Fibroblast of lung (primary cell): ENCODE measurements around the gene MAP4K5. TPM values are rescaled to one million over a fixed set of nuclear protein-coding genes. Genes with fewer than 3 reads are reported as not detected.

ENCODE experiments used
- DNase-seq, 2 donors: peaks; one replicate each; pipeline versions ENCODE4 v3.0.0 to v3.0.0-alpha.2; 2010; ENCODE audit warnings: low read depth in 2 of 2
- H2AFZ ChIP-seq: 2 replicates; pipeline ENCODE4 v1.5.1; 2012; ENCODE audit warnings: low read length, control low read depth, inconsistent platforms
- H3K27ac ChIP-seq: 2 replicates; pipeline ENCODE4 v1.5.1; 2011; ENCODE audit warnings: low read length, control low read depth; ENCODE audit not compliant: insufficient read depth
- H3K27me3 ChIP-seq: 2 replicates; pipeline ENCODE4 v1.5.1; 2011; ENCODE audit warnings: mild to moderate bottlenecking, low read length; ENCODE audit not compliant: control insufficient read depth, insufficient read depth
- H3K36me3 ChIP-seq: 2 replicates; pipeline ENCODE4 v1.5.1; 2011; ENCODE audit warnings: low read length; ENCODE audit not compliant: control insufficient read depth, insufficient read depth
- H3K4me1 ChIP-seq: 2 replicates; pipeline ENCODE4 v1.5.1; 2011; ENCODE audit warnings: low read length; ENCODE audit not compliant: control insufficient read depth, insufficient read depth; ENCODE audit errors: extremely low read depth
- H3K4me2 ChIP-seq: 2 replicates; pipeline ENCODE4 v1.5.1; 2011; ENCODE audit warnings: low read length, control low read depth; ENCODE audit not compliant: insufficient read depth; ENCODE audit errors: extremely low read depth
- H3K4me3 ChIP-seq, 4 experiments: fragments of 200-600 bp in 1 of 4; sonication (generic) in 1 of 4; replicated peaks in 1 of 4; 2 replicates each; pipeline ENCODE4 v1.5.1; 2011 to 2016; ENCODE audit warnings: low read length in 4 of 4, low read depth in 3 of 4, mild to moderate bottlenecking in 3 of 4, control low read depth in 2 of 4, inconsistent platforms in 1 of 4, mixed read lengths in 1 of 4; ENCODE audit not compliant: insufficient read depth in 1 of 4; ENCODE audit errors: control extremely low read depth in 1 of 4
- H3K79me2 ChIP-seq: 2 replicates; pipeline ENCODE4 v1.5.1; 2012; ENCODE audit warnings: mild to moderate bottlenecking, low read length, inconsistent platforms; ENCODE audit not compliant: control insufficient read depth, insufficient read depth
- H3K9ac ChIP-seq: 2 replicates; pipeline ENCODE4 v1.5.1; 2011; ENCODE audit warnings: mild to moderate bottlenecking, low read length, control low read depth; ENCODE audit not compliant: insufficient read depth
- H3K9me3 ChIP-seq: 2 replicates; pipeline ENCODE4 v1.5.1; 2012; ENCODE audit warnings: low read depth, low read length; ENCODE audit not compliant: control insufficient read depth, insufficient read depth
- H4K20me1 ChIP-seq: 2 replicates; pipeline ENCODE4 v1.5.1; 2011; ENCODE audit warnings: low read length; ENCODE audit not compliant: control insufficient read depth, insufficient read depth; ENCODE audit errors: extremely low read depth
- CTCF ChIP-seq, 2 donors: IDR thresholded peaks in 1 of 2; conservative IDR thresholded peaks in 1 of 2; 1 replicate in 1 of 2; 2 replicates in 1 of 2; pipeline ENCODE4 v1.5.1; 2011 to 2012; ENCODE audit warnings: low read length in 2 of 2, control low read depth in 1 of 2, inconsistent platforms in 1 of 2, low read depth in 1 of 2, mild to moderate bottlenecking in 1 of 2
- EZH2 ChIP-seq: IDR thresholded peaks from 2 replicates; pipeline ENCODE4 v1.5.1; 2012; ENCODE audit warnings: low read length, control low read depth, mild to moderate bottlenecking; ENCODE audit errors: missing control alignments
- polyA plus RNA-seq, 2 donors: library from polyadenylated mRNA; depleted of rRNA in 1 of 2; stranded (reverse) in 1 of 2; unstranded in 1 of 2; fragments of >200 nt; gene quantifications; 2 replicates each; pipeline ENCODE4 v1.2.1, GENCODE V29; 2011 to 2012; ENCODE audit warnings: missing spikeins in 1 of 2
- total RNA-seq: library from RNA; depleted of rRNA; stranded (reverse); fragments of >200 nt; gene quantifications from 2 replicates; pipeline ENCODE4 v1.2.1, GENCODE V29; 2014

The MAP4K5 gene
- total and polyA plus RNA-seq, 2 donors (not counting 1 experiment from before 2014, with no cell fraction given), result 39.4 to 41.1 TPM

GRCh38 chr14:50425816-50426215 is 106.6 kb downstream of the MAP4K5 start:
- H3K36me3 ChIP-seq, result peaks cover 6% of the 10 kb centered on the region
- no peak overlapping the region for H3K4me2 ChIP-seq

GRCh38 chr14:50425105-50425504 is 107.3 kb downstream of the MAP4K5 start:
- H3K4me3 ChIP-seq, result no peak overlapping the region
- H3K27me3 ChIP-seq, result no peaks in the 10 kb centered on the region
- no peak overlapping the region for H3K4me2 ChIP-seq
- TF ChIP-seq CTCF (conservative IDR thresholded peaks at IDR 0.05 in 1 of 2, IDR thresholded peaks at IDR 0.05 in 1 of 2; ENCODE audit: low read depth in 1 of 2, low read length in 2 of 2) (no peak), EZH2 (no peak)
- no peaks in the 10 kb centered on the region for H4K20me1 ChIP-seq
- no peak overlapping the region for H3K27ac ChIP-seq
- peaks cover 6% of the 10 kb centered on the region for H3K36me3 ChIP-seq
- no peak overlapping the region for H3K9ac ChIP-seq
- no peak for DNase-seq
- H2AFZ ChIP-seq, result no peak overlapping the region
- no peaks in the 10 kb centered on the region for H3K4me1 ChIP-seq
- H3K79me2 ChIP-seq, result no peaks in the 10 kb centered on the region
- H3K9me3 ChIP-seq, result no peaks in the 10 kb centered on the region

More at GRCh38 chr14:50425816-50426215, 106.6 kb downstream of the MAP4K5 start:
- Histone ChIP-seq H3K4me1 (no peaks in the 10 kb centered on the region), H3K27ac (no peak overlapping the region), H4K20me1 (no peaks in the 10 kb centered on the region), H2AFZ (no peak overlapping the region), H3K9ac (no peak overlapping the region), H3K79me2 (no peaks in the 10 kb centered on the region), H3K27me3 (no peaks in the 10 kb centered on the region), H3K4me3 (no peak overlapping the region), H3K9me3 (no peaks in the 10 kb centered on the region)
- DNase-seq, result peak; percentile 52 to 89
- no peak for TF ChIP-seq CTCF (conservative IDR thresholded peaks at IDR 0.05 in 1 of 2, IDR thresholded peaks at IDR 0.05 in 1 of 2; ENCODE audit: low read depth in 1 of 2, low read length in 2 of 2)
- no peak for TF ChIP-seq EZH2

- H3K4me3 ChIP-seq, result no peak overlapping the region
- no peaks in the 10 kb centered on the region for H4K20me1 ChIP-seq
- H3K36me3 ChIP-seq, result peaks cover 8% of the 10 kb centered on the region
- H3K4me1 ChIP-seq, result no peaks in the 10 kb centered on the region
- H3K27ac ChIP-seq, result no peak overlapping the region
- no peak overlapping the region for H2AFZ ChIP-seq
- no peaks in the 10 kb centered on the region for H3K9me3 ChIP-seq
- H3K4me2 ChIP-seq, result no peak overlapping the region
- H3K79me2 ChIP-seq, result no peaks in the 10 kb centered on the region
- H3K27me3 ChIP-seq, result no peaks in the 10 kb centered on the region
- DNase-seq, result no peak
- TF ChIP-seq EZH2 (no peak), CTCF (conservative IDR thresholded peaks at IDR 0.05 in 1 of 2, IDR thresholded peaks at IDR 0.05 in 1 of 2; ENCODE audit: low read depth in 1 of 2, low read length in 2 of 2) (no peak)
- no peak overlapping the region for H3K9ac ChIP-seq
Observed at GRCh38 chr14:50423529-50423928, 108.8 kb downstream of the MAP4K5 start.
